Measurements from ENCODE around the gene SLC13A4.
"Not testable (repeated sequence)": the region's sequence is repeated elsewhere in the genome, so short reads cannot be mapped to it uniquely, and the experiment has no call there.

Gene SLC13A4

DNA sequence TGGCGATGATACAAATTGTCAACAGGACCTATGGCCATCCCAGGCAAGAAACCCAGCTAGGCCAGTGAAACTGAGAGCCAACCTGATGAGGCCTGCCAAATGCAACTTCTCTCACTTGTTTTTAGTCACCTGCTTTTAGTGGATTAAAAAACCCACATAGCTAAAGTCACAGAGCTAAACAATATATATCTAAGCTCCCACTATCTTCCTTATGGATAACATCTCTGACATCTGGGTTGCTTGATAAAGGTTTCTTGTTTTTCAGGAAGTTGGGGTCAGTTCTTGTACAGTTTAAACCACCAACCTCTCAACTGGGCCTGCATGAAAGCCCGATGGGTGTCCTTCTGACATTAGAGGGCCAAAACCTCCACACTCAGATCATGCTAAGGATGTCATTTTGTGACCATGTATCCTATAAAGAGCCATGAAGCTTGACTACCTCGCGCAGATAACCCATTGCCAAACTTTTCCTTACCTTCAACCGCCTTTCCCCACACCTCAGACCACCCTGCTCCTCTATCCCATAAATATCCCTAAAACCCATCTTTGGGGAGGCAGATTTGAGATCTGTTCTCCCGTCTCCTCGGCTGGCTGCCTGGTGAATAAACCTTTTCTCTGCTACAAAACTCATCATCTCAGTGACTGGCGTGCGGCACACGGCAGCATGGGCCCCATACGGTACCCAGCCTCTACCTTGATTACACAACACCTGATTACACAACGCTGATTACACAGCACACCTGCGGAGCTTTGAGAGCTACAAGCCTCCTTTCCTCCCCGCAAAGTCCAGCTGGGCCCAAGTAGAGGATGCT lies 66.5 kb downstream of the SLC13A4 start:
- DNase-seq = no peak

DNA sequence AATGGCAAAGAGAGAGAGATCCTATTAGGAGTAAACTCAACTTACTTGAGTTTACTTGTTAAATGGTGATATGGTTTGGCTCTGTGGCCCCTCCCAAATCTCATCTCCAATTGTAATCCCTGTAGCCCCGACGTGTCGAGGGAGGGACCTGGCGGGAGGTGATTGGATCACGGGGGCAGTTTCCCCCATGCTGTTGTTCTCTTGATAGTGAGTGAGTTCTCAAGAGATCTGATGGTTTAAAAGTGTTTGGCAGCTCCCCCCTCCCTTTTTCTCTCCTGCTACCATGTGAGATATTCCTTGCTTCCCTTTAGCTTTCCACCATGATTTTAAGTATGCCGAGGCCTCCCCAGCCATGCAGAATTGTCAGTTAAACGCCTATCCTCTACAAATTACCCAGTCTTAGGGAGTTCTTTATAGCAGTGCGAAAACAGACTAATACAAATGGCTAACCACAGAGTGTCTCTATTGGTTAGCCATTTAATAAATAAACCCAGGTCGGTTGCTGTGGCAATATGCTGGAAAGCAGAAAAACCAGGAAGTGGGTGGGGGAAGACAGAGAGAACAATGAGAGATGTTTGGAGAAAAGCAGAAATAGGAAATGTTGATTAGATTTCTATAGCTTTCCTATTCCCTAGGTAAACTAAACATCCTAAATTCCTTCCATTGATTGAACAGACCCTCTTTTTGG lies 68.7 kb downstream of the SLC13A4 start:
- DNase-seq = no peak

DNA sequence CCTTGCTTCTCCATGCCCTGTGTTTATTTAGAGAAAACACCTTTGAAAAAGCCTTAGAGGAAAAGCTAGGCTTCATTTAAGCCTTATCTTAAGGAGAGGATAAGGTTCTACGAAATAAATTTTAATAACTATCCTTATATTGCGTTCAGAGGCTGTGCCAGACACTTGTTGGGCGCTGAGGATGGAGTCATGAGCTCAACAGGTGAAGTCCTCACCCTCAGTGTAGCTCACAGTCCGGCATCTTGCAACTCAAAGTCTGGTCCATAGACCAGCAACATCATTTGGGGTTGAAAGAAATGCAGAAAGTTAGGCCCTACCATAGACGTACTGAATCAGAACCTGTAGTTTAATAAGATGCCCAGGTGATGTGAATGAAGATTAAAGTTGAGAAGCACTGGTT lies 69.4 kb downstream of the SLC13A4 start:
- no peak for DNase-seq

DNA sequence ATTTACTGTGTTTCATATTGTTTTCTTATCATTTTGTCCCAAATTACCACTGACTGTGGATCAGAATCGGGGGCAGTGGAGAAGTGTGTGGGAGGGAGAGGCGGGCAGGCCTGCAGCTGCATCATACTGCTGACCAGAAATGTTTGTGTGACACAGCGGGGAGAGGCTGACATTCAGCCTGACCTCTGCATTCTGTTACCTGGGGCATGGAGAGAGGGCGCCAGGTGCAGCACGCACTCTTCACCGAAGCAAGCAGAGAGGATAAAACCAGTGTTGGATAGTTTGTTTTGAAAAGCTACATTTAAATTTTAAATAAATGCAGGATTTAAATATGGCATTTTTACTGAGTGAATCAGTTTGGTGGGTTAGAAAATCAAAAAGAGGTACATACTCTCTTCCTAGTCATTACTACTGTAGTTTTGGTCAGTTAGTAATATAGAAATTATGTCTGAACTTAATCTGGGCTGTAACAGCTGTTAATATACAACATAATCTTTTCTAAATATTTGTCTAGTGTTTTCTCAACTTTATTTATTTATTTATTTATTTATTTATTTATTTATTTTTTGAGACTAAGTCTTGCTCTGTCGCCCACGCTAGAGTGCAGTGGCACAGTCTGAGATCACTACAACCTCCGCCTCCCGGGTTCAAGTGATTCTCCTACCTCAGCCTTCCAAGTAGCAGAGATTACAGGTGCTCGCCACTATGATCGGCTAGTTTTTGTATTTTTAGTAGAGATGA lies 74.5 kb downstream of the SLC13A4 start:
- no peak for DNase-seq

DNA sequence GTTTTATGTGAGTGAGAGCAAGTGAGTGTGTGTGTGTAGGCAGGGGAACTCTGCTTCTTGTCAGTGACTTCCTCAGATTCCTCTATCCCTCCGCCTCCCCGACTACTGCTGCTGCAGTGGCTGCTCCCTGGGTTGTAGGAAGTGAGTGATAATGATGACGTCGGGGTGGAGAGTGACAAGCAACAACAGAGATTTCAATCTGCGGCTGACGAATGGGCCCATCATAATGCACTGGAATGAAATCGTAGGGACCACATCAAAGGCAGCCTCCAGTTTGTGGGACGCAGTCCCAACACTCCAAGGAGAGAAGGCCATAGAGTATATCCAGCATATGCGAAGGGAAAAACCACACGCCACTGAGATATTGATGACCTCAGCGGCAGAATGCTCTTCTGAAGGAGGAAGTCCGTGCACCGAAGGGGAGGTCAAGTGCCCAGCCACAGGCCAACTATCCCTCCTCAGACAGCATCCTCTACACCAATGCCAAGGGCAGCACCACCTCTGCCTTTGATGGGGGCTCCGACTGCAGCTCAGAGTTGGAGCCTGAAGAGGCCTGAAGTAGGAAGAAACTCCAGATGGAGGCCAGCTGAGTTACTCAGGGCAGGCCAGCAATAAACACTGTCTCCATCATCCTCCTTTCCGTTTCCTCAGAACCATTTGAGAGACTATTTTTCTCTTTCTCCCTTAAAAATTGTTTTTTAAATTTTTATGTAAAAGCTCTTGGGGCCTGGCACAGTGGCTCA lies 77.0 kb downstream of the SLC13A4 start:
- no peak for DNase-seq

DNA sequence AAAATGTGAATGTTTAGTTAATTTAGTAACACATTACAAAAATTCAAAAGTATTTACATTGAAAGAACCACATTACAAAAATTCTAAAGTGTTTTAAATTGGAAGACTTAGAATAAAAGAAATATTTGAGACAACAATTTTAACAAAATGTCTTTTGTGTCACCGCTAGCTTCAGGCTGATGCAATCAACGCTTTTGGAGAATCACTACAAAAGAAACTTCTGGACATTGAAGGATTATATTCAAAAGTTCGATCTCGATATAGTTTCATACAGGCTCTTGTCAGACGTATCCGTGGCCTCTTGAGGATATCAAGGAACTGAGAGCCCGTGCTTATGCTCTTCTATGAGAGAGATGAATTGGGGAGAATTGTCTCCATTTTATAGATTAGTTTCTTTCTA lies 79.8 kb downstream of the SLC13A4 start:
- DNase-seq = no peak

DNA sequence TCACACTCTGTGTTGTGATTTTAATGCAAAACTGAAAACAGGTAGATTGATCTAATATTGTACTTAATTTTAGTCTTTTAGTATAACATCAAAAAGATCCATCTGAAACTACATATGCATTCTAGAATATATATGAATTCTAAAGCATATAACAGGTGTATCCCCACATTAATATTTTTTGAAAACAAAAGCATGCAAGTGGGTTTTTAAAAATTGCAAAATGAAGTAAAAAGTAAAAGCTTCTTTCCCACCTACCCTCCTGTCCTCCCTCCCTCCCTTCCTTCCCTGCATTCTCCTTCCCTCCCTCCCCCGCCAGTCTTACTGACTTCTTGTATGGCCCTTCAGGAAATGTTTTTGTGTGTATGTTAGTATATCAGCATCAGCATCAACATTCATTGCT lies 80.2 kb downstream of the SLC13A4 start:
- no peak for DNase-seq

DNA sequence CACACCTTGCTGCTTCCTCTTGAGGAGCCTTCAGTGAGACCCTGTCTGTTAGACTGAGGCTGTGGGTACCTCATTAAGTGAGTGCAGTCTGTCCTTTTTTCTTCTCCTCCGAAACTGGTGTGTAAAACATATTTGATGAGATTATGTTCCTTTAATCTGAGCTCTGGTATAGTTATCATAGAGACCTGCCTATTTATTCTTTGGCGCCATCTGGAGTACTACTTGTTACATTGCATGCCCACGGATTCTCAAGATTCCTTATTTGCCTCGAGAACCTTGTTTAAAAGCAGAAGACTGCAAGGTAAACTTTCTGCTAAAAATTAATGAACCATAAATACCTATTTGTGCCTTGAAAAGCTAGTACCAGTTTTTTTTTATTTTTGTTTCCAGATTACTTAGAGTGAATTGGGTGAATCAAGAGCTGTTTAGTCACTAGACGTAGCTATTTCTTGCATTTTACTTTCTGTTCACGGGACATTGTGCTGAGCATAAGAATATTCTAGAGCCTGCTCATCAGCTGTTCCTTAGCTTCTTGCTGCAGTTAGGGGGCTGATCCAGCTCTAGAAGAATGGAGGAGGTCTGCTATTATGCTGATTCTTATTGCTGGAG lies 82.6 kb downstream of the SLC13A4 start:
- DNase-seq = no peak

DNA sequence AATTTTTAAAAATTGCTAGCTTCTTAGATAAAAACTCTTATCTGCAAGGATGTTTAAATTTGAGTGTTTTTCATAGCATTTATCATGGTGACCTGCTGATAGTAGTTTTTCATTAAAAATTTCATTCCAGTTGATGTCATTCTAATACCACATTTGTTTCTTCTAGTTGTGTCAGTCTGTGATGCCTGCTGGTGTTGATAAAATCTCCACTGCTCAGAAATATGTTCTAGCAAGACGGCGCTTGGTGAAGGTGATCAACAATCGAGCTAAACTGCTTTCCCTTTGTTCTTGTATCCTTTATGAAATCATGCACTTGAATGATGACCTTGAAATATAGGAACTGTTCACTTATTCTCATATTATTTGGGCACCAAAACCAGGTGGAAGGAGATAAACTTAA lies 83.3 kb downstream of the SLC13A4 start:
- no peak for DNase-seq

DNA sequence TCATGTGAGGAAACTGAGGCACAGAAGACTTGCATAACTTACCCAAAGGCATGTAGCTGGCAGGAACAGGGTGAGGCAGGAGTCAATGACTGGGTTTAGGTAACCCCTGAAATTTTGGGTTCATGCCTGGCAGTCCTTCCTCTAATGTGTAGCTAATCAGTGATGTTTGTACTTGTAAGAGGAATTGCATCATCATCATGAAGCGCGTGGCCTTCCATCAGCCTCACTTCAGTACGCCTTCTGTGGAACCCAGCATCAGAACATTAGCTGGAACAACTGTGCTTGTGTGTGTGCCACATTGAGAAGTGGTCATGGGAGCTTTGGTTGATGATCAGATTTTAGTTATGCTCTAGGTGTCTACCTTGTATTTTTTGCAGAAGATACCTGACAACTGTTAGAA lies 83.8 kb downstream of the SLC13A4 start:
- DNase-seq = no peak

DNA sequence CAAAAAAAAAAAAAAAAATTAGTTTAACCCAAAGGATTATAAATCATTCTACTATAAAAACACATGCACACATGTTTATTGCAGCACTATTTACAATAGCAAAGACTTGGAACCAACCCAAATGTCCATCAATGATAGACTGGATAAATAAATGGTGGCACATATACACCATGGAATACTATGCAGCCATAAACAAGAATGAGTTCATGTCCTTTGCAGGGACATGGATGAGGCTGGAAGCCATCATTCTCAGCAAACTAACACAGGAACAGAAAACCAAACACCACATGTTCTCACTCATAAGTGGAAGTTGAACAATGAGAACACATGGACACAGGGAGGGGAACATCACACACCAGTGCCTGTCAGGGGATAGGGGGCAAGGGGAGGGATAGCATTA lies 88.3 kb downstream of the SLC13A4 start:
- DNase-seq = not testable (repeated sequence)

DNA sequence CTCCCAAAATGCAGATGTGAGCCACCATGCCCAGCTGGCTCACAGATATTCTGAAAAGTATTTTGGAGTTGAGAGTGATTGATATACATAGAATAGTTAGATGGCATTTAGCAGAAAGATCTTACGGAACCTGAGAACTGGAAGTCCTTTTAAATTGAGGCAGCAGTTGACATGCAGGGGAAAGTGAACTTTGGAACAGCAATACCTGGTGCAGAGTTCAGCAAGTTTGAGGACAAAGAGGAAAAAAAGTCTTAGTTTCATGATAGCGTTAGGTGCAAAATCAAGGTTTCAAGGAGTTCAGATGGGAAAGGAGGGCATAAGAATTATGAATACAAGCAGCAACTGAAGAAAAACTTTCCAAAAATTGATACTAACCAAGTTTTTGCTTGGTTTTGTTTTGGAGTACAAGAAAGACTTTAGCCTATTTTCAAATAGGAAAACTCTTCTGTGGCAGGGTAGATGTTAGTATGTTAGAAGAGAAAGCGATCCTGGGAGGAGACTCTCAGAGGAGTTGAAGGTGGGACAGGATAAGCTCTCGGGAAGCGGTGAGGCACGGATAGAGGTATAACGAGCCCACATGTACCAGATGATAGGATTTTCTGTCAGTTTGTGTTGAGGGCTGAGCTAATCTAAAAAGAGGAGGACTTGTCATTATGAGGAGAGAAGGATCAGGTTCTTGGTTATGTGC lies 93.7 kb downstream of the SLC13A4 start:
- DNase-seq = no peak
